Lung (tissue), 12 donors: Measurements from ENCODE around the gene GALK2. TPM values are rescaled to one million over a fixed set of nuclear protein-coding genes. Genes with fewer than 3 reads are reported as not detected.
"Not testable (repeated sequence)": the region's sequence is repeated elsewhere in the genome, so short reads cannot be mapped to it uniquely, and the experiment has no call there.

ENCODE experiments used
- ATAC-seq: fragments of 200-7000 bp; cut with Tn5 transposase; one replicate; pipeline ENCODE4 v1.9.1; 2020; ENCODE audit warnings: moderate number of reproducible peaks; ENCODE audit not compliant: insufficient read depth, low FRiP score
- DNase-seq, 3 donors: peaks; one replicate each; pipeline ENCODE4 v3.0.0-alpha.2; 2013 to 2017
- H3K27ac ChIP-seq, 2 donors: one replicate each; pipeline ENCODE4 v1.5.1; 2013; ENCODE audit warnings: mild to moderate bottlenecking in 2 of 2, moderate library complexity in 2 of 2, control low read depth in 1 of 2, inconsistent platforms in 1 of 2, low read depth in 1 of 2, low read length in 1 of 2
- H3K27me3 ChIP-seq, 3 donors: one replicate each; pipeline ENCODE4 v1.5.1; 2013; ENCODE audit warnings: low read length in 2 of 3; ENCODE audit not compliant: control insufficient read depth in 3 of 3, insufficient read depth in 3 of 3
- H3K36me3 ChIP-seq, 4 donors: one replicate each; pipeline ENCODE4 v1.5.1; 2013; ENCODE audit warnings: low read length in 4 of 4, mild to moderate bottlenecking in 1 of 4, moderate library complexity in 1 of 4; ENCODE audit not compliant: control insufficient read depth in 4 of 4, insufficient read depth in 4 of 4
- H3K4me1 ChIP-seq, 5 donors: one replicate each; pipeline ENCODE4 v1.5.1; 2013; ENCODE audit warnings: low read length in 5 of 5, mild to moderate bottlenecking in 2 of 5, moderate library complexity in 1 of 5; ENCODE audit not compliant: control insufficient read depth in 5 of 5, insufficient read depth in 5 of 5
- H3K4me3 ChIP-seq: one replicate; pipeline ENCODE4 v1.5.1; 2013; ENCODE audit warnings: mild to moderate bottlenecking, control low read depth, moderate library complexity
- H3K9ac ChIP-seq, 2 donors: one replicate each; pipeline ENCODE4 v1.5.1; 2013; ENCODE audit warnings: low read length in 2 of 2, control low read depth in 1 of 2; ENCODE audit not compliant: insufficient read depth in 1 of 2
- H3K9me3 ChIP-seq, 4 donors: one replicate each; pipeline ENCODE4 v1.5.1; 2013; ENCODE audit warnings: low read length in 3 of 4, mild to moderate bottlenecking in 1 of 4, moderate library complexity in 1 of 4; ENCODE audit not compliant: control insufficient read depth in 4 of 4, insufficient read depth in 3 of 4
- WGBS, 2 donors: extraction: QIAGEN DNeasy Blood & Tissue Kit; methylation state at CpG; one replicate each; pipeline ENCODE4 v1.1.7; 2013; 5-methylcytosine and 5-hydroxymethylcytosine counted together
- polyA plus RNA-seq, 2 donors: library from polyadenylated mRNA; stranded (reverse); fragments of 200-250 nt; gene quantifications; one replicate each; pipeline ENCODE4 v1.2.1, GENCODE V29; 2013
- total RNA-seq, 2 donors: library from RNA; depleted of rRNA in 1 of 2; stranded (reverse); fragments of >200 nt in 1 of 2; gene quantifications; one replicate each; pipeline ENCODE4 v1.2.1, GENCODE V29; 2014 to 2021
- TF ChIP-seq, protein P1 (sequence below): IDR thresholded peaks from 2 replicates; pipeline ENCODE4 v1.5.1; 2012; ENCODE audit warnings: mild to moderate bottlenecking; ENCODE audit errors: control extremely low read depth, extremely low read depth
- donor health status: control.
- donor health status: control.
- donor health status: Bipolar disorder and iron deficiency.
- donor health status: healthy.
- donor health status: DM: yes; HTN: yes; CAD: no.

Gene GALK2
- total and polyA plus RNA-seq, 4 donors, result 12.4 to 44.8 (median 34.0) TPM

GRCh38 chr15:49331951-49332350, 161.9 kb downstream of the GALK2 start:
- Histone ChIP-seq H3K27me3 (no peaks in the 10 kb centered on the region), H3K9me3 (no peaks in the 10 kb centered on the region), H3K36me3 (peaks cover 0 to 6% (median 3%) of the 10 kb centered on the region in 4 donors), H3K4me3 (no peak overlapping the region), H3K4me1 (peaks cover 0 to 4% (median 0%) of the 10 kb centered on the region in 5 donors), H3K27ac (no peak overlapping the region), H3K9ac (no peak overlapping the region)
- TF ChIP-seq, protein P1, sequence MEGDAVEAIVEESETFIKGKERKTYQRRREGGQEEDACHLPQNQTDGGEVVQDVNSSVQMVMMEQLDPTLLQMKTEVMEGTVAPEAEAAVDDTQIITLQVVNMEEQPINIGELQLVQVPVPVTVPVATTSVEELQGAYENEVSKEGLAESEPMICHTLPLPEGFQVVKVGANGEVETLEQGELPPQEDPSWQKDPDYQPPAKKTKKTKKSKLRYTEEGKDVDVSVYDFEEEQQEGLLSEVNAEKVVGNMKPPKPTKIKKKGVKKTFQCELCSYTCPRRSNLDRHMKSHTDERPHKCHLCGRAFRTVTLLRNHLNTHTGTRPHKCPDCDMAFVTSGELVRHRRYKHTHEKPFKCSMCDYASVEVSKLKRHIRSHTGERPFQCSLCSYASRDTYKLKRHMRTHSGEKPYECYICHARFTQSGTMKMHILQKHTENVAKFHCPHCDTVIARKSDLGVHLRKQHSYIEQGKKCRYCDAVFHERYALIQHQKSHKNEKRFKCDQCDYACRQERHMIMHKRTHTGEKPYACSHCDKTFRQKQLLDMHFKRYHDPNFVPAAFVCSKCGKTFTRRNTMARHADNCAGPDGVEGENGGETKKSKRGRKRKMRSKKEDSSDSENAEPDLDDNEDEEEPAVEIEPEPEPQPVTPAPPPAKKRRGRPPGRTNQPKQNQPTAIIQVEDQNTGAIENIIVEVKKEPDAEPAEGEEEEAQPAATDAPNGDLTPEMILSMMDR, result no peak
- ATAC-seq (peak; percentile 31), DNase-seq (no peak)
- 88 to 96% methylated on average over 3 of the region's 3 CpGs for WGBS, 2 donors

- Histone ChIP-seq H3K9me3 (no peaks in the 10 kb centered on the region), H3K27ac (no peak overlapping the region), H3K9ac (no peak overlapping the region), H3K36me3 (peaks cover 0 to 4% (median 0%) of the 10 kb centered on the region in 4 donors), H3K27me3 (no peaks in the 10 kb centered on the region), H3K4me1 (peaks cover 0 to 1% (median 0%) of the 10 kb centered on the region in 5 donors), H3K4me3 (no peak overlapping the region)
- WGBS, 2 donors, result 80 to 83% methylated on average over 10 of the region's 10 CpGs
- TF ChIP-seq, protein P1, result no peak
- ATAC-seq (no peak), DNase-seq (no peak)
These were observed 169.6 kb downstream of the GALK2 start for GRCh38 chr15:49339656-49340055.

DNA sequence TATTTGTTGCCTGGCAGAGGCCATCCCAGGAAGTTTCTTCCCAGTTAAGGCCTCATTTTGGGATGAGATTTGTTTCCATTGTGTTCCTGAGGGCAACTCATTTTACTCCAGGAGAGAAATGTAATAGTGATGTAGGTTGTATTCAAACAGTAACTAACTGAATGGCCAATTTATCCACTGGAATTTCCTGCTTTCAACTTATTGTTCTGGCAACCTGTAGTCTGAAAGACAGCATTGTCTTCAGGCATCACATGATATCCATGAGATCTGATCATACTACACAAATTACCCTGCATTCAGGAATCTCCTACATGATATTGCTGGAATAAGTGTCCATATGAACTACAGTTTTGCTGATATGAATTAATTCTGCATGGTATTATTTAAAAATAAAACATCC, 173.5 kb downstream of the GALK2 start:
- DNase-seq, result no peak
- Histone ChIP-seq H3K9me3 (no peaks in the 10 kb centered on the region), H3K4me3 (no peak overlapping the region), H3K4me1 (peaks cover 0 to 1% (median 0%) of the 10 kb centered on the region in 5 donors), H3K27me3 (no peaks in the 10 kb centered on the region), H3K9ac (no peak overlapping the region), H3K27ac (no peak overlapping the region), H3K36me3 (peaks cover 0 to 6% (median 2%) of the 10 kb centered on the region in 4 donors)
- no peak for ATAC-seq
- TF ChIP-seq, protein P1, result no peak

GRCh38 chr15:49354439-49354838, 184.4 kb downstream of the GALK2 start:
- H3K4me3 ChIP-seq, H3K36me3 ChIP-seq, H3K9ac ChIP-seq, DNase-seq, ATAC-seq, H3K27me3 ChIP-seq, H3K9me3 ChIP-seq, H3K4me1 ChIP-seq, H3K27ac ChIP-seq: not testable (repeated sequence)
- 83 to 92% methylated on average over 16 to 17 of the region's 17 CpGs for WGBS, 2 donors
